Parathyroid adenoma (tissue), 2 donors: ENCODE results near the gene PGBD1.

Source experiments
- H2AFZ ChIP-seq: fragments of 300-600 bp; sonication (generic); one replicate; pipeline ENCODE4 v1.7.0; 2017; ENCODE audit warnings: antibody characterized with exemption, mild to moderate bottlenecking
- H3K27ac ChIP-seq: fragments of 300-600 bp; sonication (generic); one replicate; pipeline ENCODE4 v1.7.0; 2017
- H3K27me3 ChIP-seq: fragments of 300-600 bp; sonication (generic); one replicate; pipeline ENCODE4 v1.7.0; 2017; ENCODE audit warnings: low read length; ENCODE audit not compliant: control insufficient read depth, insufficient read depth
- H3K36me3 ChIP-seq: fragments of 300-600 bp; sonication (generic); one replicate; pipeline ENCODE4 v1.7.0; 2017; ENCODE audit warnings: low read length; ENCODE audit not compliant: control insufficient read depth, insufficient read depth
- H3K4me1 ChIP-seq: fragments of 300-600 bp; sonication (generic); one replicate; pipeline ENCODE4 v1.7.0; 2017; ENCODE audit warnings: control low read depth
- H3K4me2 ChIP-seq: fragments of 300-600 bp; sonication (generic); one replicate; pipeline ENCODE4 v1.7.0; 2017; ENCODE audit warnings: low read length
- H3K4me3 ChIP-seq: fragments of 300-600 bp; sonication (generic); one replicate; pipeline ENCODE4 v1.7.0; 2017; ENCODE audit warnings: low read depth, low read length
- H3K79me2 ChIP-seq: fragments of 300-600 bp; sonication (generic); one replicate; pipeline ENCODE4 v1.7.0; 2017; ENCODE audit warnings: control low read depth
- H3K9ac ChIP-seq: fragments of 300-600 bp; sonication (generic); one replicate; pipeline ENCODE4 v1.7.0; 2017; ENCODE audit warnings: mild to moderate bottlenecking
- H3K9me3 ChIP-seq: fragments of 300-600 bp; sonication (generic); one replicate; pipeline ENCODE4 v1.7.0; 2017; ENCODE audit warnings: low read length; ENCODE audit not compliant: control insufficient read depth
- CTCF ChIP-seq: fragments of 300-600 bp; sonication (generic); IDR thresholded peaks from one replicate; pipeline ENCODE4 v1.7.0; 2017; ENCODE audit warnings: antibody characterized with exemption, mild to moderate bottlenecking
- donor health status: primary hyperparathyroidism.

PGBD1 gene

DNA sequence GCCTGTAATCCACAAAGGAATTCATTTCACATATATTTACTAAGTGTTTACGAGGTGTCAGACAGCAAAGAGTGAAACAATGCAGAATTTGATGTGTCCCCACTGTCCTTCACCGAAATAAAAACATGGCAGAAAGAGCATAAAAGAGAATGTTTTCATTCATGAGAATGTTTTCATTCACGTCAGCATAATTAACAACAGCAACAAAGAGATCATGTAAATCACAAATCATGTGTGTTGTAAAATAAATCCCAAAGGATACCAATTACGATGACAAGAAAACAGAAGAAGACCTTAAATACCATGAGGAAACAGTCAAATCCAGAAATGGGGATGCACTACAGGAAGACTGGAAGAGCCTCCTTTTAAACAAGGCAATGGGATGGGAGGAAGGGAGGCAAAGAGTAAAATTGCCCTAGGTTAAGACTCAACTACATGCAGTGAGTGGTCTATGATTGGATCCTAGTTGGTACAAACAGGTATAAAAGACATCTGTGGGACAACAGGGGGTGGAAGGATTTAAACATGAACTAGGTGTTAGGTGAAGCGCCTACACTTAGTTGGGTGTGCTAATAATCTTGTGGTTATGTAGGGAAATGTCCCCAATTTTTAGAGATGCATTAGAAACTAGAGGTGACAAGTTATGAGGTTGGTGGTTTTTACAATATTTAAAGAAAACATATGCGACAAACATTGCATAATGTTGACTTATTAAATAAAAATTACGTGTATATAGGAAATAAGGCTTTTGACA is 53.1 kb downstream of the PGBD1 start:
- peak overlapping the region; percentile 70 for H3K9ac ChIP-seq
- H3K27ac ChIP-seq = peak overlapping the region; percentile 98
- H3K27me3 ChIP-seq = no peaks in the 10 kb centered on the region
- peak overlapping the region; percentile 88 for H3K4me3 ChIP-seq
- H3K79me2 ChIP-seq = no peaks in the 10 kb centered on the region
- H3K36me3 ChIP-seq = no peaks in the 10 kb centered on the region
- peaks cover 20% of the 10 kb centered on the region for H3K4me1 ChIP-seq
- no peaks in the 10 kb centered on the region for H3K9me3 ChIP-seq
- peak overlapping the region; percentile 93 for H3K4me2 ChIP-seq
- no peak for TF ChIP-seq CTCF
- H2AFZ ChIP-seq = peak overlapping the region; percentile 97

- no peak for TF ChIP-seq CTCF
- Histone ChIP-seq H3K4me1 (peaks cover 20% of the 10 kb centered on the region), H3K27me3 (no peaks in the 10 kb centered on the region), H3K9ac (peak overlapping the region; percentile 70), H3K9me3 (no peaks in the 10 kb centered on the region), H3K27ac (peak overlapping the region; percentile 98), H3K4me2 (peak overlapping the region; percentile 93), H3K79me2 (no peaks in the 10 kb centered on the region), H3K4me3 (peak overlapping the region; percentile 88), H3K36me3 (no peaks in the 10 kb centered on the region), H2AFZ (peak overlapping the region; percentile 97)
Observed at GRCh38 chr6:28335040-28335563, 53.7 kb downstream of the PGBD1 start.

GRCh38 chr6:28335564-28336283 is 54.4 kb downstream of the PGBD1 start, which contains the start of gene ZSCAN31:
ZSCAN31 (minus strand) TSS chr6:28336148; CDS start chr6:28329683, 6,465 bp downstream.
- Histone ChIP-seq H3K9ac (peak within 1 kb of the TSS; percentile 99), H3K4me3 (peak within 1 kb of the TSS; percentile 88)

GRCh38 chr6:28336284-28337120 is 55.1 kb downstream of the PGBD1 start:
- Histone ChIP-seq H3K79me2 (no peaks in the 10 kb centered on the region), H3K4me3 (peak overlapping the region; percentile 88), H3K4me1 (peaks cover 20% of the 10 kb centered on the region), H3K36me3 (no peaks in the 10 kb centered on the region), H3K4me2 (peak overlapping the region; percentile 93), H3K27ac (peak overlapping the region; percentile 98), H2AFZ (peak overlapping the region; percentile 97), H3K27me3 (no peaks in the 10 kb centered on the region), H3K9ac (peak overlapping the region; percentile 99), H3K9me3 (no peaks in the 10 kb centered on the region)
- no peak for TF ChIP-seq CTCF

More at GRCh38 chr6:28335564-28336283, 54.4 kb downstream of the PGBD1 start, which contains the start of gene ZSCAN31:
- no peaks in the 10 kb centered on the region for H3K79me2 ChIP-seq
- peaks cover 20% of the 10 kb centered on the region for H3K4me1 ChIP-seq
- H3K36me3 ChIP-seq = no peaks in the 10 kb centered on the region
- H3K27me3 ChIP-seq = no peaks in the 10 kb centered on the region
- peak within 1 kb of the TSS; percentile 97 for H2AFZ ChIP-seq
- H3K27ac ChIP-seq = peak within 1 kb of the TSS; percentile 98
- H3K9me3 ChIP-seq = no peaks in the 10 kb centered on the region
- no peak for TF ChIP-seq CTCF
- peak within 1 kb of the TSS; percentile 93 for H3K4me2 ChIP-seq
